ENCODE results near the gene MRPS22.

Gene MRPS22

DNA sequence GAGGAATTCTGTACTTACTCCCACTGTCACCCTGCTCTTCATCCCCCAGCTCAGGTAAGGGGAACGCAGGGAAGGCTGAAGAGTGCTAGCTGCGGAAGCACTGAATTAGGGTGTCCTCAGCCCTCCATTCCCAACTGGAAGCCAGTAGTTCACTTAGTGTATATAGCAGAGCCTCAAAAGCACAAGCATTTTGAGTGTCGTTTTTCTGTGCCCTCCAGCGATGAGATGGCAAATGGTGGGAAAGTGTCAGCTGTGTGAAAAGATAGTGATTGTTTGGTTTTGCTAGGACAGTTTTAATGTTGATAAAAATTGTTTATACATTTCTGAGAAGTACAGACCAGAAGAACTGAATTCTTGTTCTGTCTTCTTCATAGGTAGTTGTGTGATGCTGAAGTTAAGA is 10.8 kb downstream of the MRPS22 start:
- no peak for DNase-seq
- no peak overlapping the region for H3K27ac ChIP-seq
- in situ Hi-C loops (cut with HindIII; ENCODE audit: low pct_ligation_motif_present, low sequenced_read_pairs) = no loop called here
- H3K4me3 ChIP-seq (ENCODE audit: low read depth, low read length) = no peak overlapping the region
- TF ChIP-seq, protein P1, sequence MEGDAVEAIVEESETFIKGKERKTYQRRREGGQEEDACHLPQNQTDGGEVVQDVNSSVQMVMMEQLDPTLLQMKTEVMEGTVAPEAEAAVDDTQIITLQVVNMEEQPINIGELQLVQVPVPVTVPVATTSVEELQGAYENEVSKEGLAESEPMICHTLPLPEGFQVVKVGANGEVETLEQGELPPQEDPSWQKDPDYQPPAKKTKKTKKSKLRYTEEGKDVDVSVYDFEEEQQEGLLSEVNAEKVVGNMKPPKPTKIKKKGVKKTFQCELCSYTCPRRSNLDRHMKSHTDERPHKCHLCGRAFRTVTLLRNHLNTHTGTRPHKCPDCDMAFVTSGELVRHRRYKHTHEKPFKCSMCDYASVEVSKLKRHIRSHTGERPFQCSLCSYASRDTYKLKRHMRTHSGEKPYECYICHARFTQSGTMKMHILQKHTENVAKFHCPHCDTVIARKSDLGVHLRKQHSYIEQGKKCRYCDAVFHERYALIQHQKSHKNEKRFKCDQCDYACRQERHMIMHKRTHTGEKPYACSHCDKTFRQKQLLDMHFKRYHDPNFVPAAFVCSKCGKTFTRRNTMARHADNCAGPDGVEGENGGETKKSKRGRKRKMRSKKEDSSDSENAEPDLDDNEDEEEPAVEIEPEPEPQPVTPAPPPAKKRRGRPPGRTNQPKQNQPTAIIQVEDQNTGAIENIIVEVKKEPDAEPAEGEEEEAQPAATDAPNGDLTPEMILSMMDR (IDR thresholded peaks at IDR 0.05; ENCODE audit: low read depth, low read length, missing control alignments) = no peak
- H3K36me3 ChIP-seq (replicated peaks) = peaks cover 91% of the 10 kb centered on the region
- no peaks in the 10 kb centered on the region for H3K27me3 ChIP-seq (replicated peaks)

DNA sequence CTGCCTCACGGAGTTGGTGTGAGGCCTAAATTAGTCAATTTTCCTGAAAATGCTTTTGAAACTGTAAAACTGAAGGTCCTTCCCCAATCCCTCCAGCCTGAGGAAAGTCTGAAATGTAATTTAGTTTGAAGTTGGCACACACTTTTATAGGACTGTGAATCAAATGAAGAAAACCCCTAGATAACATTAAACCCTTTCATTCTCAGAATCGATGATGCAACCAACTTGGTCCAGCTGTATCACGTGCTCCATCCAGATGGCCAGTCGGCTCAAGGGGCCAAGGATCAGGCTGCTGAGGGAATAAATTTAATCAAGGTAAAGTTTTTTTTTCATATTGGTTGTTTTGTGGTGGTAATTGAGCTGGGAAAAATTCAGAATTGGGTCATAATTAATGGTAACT is 11.7 kb downstream of the MRPS22 start:
- H3K4me3 ChIP-seq (ENCODE audit: low read depth, low read length) = no peak overlapping the region
- TF ChIP-seq, protein P1 (IDR thresholded peaks at IDR 0.05; ENCODE audit: low read depth, low read length, missing control alignments) = no peak
- no peaks in the 10 kb centered on the region for H3K27me3 ChIP-seq (replicated peaks)
- peaks cover 91% of the 10 kb centered on the region for H3K36me3 ChIP-seq (replicated peaks)
- H3K27ac ChIP-seq = no peak overlapping the region
- in situ Hi-C loops (cut with HindIII; ENCODE audit: low pct_ligation_motif_present, low sequenced_read_pairs) = no loop called here
- DNase-seq = no peak

DNA sequence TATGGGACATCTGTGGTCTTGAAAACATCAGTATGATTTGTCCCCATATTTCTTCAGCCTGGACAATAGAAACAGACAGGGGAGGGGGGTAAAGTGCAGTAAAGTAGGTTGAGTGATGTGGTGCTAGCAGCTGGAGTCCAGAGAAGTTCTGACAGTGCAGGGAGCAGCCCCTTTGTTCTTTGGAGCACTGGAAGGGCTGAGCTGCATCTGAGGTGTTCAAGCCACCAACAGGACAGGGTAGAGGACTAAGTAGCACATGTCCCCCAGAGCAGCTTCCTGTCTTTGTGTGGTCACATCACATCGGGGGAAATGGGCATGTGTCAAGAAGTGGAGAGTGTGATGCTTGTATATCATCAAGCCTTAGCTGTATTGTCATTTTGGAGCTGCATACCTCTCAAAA is 12.1 kb downstream of the MRPS22 start:
- H3K27me3 ChIP-seq (replicated peaks) = no peaks in the 10 kb centered on the region

GRCh38 chr3:139357899-139358298 is 14.1 kb downstream of the MRPS22 start:
- no peaks in the 10 kb centered on the region for H3K27me3 ChIP-seq (replicated peaks)
- H3K4me3 ChIP-seq (ENCODE audit: low read depth, low read length) = no peak overlapping the region
- no peak for DNase-seq
- in situ Hi-C loops (cut with HindIII; ENCODE audit: low pct_ligation_motif_present, low sequenced_read_pairs) = no loop called here
- peaks cover 90% of the 10 kb centered on the region for H3K36me3 ChIP-seq (replicated peaks)
- no peak overlapping the region for H3K27ac ChIP-seq
- TF ChIP-seq, protein P1 (IDR thresholded peaks at IDR 0.05; ENCODE audit: low read depth, low read length, missing control alignments) = no peak

More for the DNA sequence above, 12.1 kb downstream of the MRPS22 start:
- in situ Hi-C loops (cut with HindIII; ENCODE audit: low pct_ligation_motif_present, low sequenced_read_pairs) = no loop called here
- TF ChIP-seq, protein P1 (IDR thresholded peaks at IDR 0.05; ENCODE audit: low read depth, low read length, missing control alignments) = no peak
- no peak for DNase-seq
- Histone ChIP-seq H3K27ac (no peak overlapping the region), H3K36me3 (replicated peaks) (peaks cover 91% of the 10 kb centered on the region), H3K4me3 (ENCODE audit: low read depth, low read length) (no peak overlapping the region)

GRCh38 chr3:139358841-139359562 is 15.2 kb downstream of the MRPS22 start:
- Histone ChIP-seq H3K27ac (no peak overlapping the region), H3K36me3 (replicated peaks) (peaks cover 94% of the 10 kb centered on the region), H3K27me3 (replicated peaks) (no peaks in the 10 kb centered on the region), H3K4me3 (ENCODE audit: low read depth, low read length) (no peak overlapping the region)
- in situ Hi-C loops (cut with HindIII; ENCODE audit: low pct_ligation_motif_present, low sequenced_read_pairs) = no loop called here
- TF ChIP-seq, protein P1 (IDR thresholded peaks at IDR 0.05; ENCODE audit: low read depth, low read length, missing control alignments) = no peak
- no peak for DNase-seq

GRCh38 chr3:139361276-139361675 is 17.5 kb downstream of the MRPS22 start:
- no peak for DNase-seq
- in situ Hi-C loops (cut with HindIII; ENCODE audit: low pct_ligation_motif_present, low sequenced_read_pairs) = no loop called here
- Histone ChIP-seq H3K4me3 (ENCODE audit: low read depth, low read length) (no peak overlapping the region), H3K36me3 (replicated peaks) (peaks cover 94% of the 10 kb centered on the region), H3K27ac (no peak overlapping the region), H3K27me3 (replicated peaks) (no peaks in the 10 kb centered on the region)
- TF ChIP-seq, protein P1 (IDR thresholded peaks at IDR 0.05; ENCODE audit: low read depth, low read length, missing control alignments) = no peak
